ENCODE results near the gene ELOA2. TPM values are rescaled to one million over a fixed set of nuclear protein-coding genes. Genes with fewer than 3 reads are reported as not detected.

The ELOA2 gene
- total and polyA plus RNA-seq, 2 donors (not counting 1 experiment from before 2014, with no cell fraction given): not detected

- Histone ChIP-seq H2AFZ (ENCODE audit: low read length) (no peak overlapping the region), H3K27me3 (ENCODE audit: control insufficient read depth, insufficient read depth, low read length) (no peaks in the 10 kb centered on the region), H3K27ac (ENCODE audit: insufficient read depth, low read length) (no peak overlapping the region), H3K4me3 (replicated peaks in 1 of 4; ENCODE audit: control extremely low read depth in 1 of 4, insufficient read depth in 1 of 4, low read depth in 3 of 4, low read length in 4 of 4) (no peak overlapping the region), H3K9me3 (ENCODE audit: control insufficient read depth, insufficient read depth, low read depth, low read length) (no peaks in the 10 kb centered on the region), H3K36me3 (ENCODE audit: control insufficient read depth, insufficient read depth, low read length) (no peaks in the 10 kb centered on the region), H3K79me2 (ENCODE audit: control insufficient read depth, insufficient read depth, low read length) (no peaks in the 10 kb centered on the region), H3K9ac (ENCODE audit: insufficient read depth, low read length) (no peak overlapping the region), H3K4me2 (ENCODE audit: extremely low read depth, insufficient read depth, low read length) (no peak overlapping the region), H4K20me1 (ENCODE audit: control insufficient read depth, extremely low read depth, insufficient read depth, low read length) (no peaks in the 10 kb centered on the region), H3K4me1 (ENCODE audit: control insufficient read depth, extremely low read depth, insufficient read depth, low read length) (no peaks in the 10 kb centered on the region)
- peak; percentile 44 to 67 for DNase-seq (ENCODE audit: low read depth in 2 of 2)
- TF ChIP-seq EZH2 (IDR thresholded peaks at IDR 0.05; ENCODE audit: low read length, missing control alignments) (no peak), CTCF (conservative IDR thresholded peaks at IDR 0.05 in 1 of 2, IDR thresholded peaks at IDR 0.05 in 1 of 2; ENCODE audit: low read depth in 1 of 2, low read length in 2 of 2) (peak; percentile 74)
These were observed 15.0 kb upstream of the ELOA2 start for GRCh38 chr18:47050468-47050867.

GRCh38 chr18:47040982-47041381 lies 5.6 kb upstream of the ELOA2 start:
- Histone ChIP-seq H3K36me3 (ENCODE audit: control insufficient read depth, insufficient read depth, low read length) (no peaks in the 10 kb centered on the region), H3K4me1 (ENCODE audit: control insufficient read depth, extremely low read depth, insufficient read depth, low read length) (no peaks in the 10 kb centered on the region), H3K9ac (ENCODE audit: insufficient read depth, low read length) (no peak overlapping the region), H3K27me3 (ENCODE audit: control insufficient read depth, insufficient read depth, low read length) (no peaks in the 10 kb centered on the region), H4K20me1 (ENCODE audit: control insufficient read depth, extremely low read depth, insufficient read depth, low read length) (no peaks in the 10 kb centered on the region), H3K79me2 (ENCODE audit: control insufficient read depth, insufficient read depth, low read length) (no peaks in the 10 kb centered on the region), H3K4me3 (replicated peaks in 1 of 4; ENCODE audit: control extremely low read depth in 1 of 4, insufficient read depth in 1 of 4, low read depth in 3 of 4, low read length in 4 of 4) (no peak overlapping the region), H3K4me2 (ENCODE audit: extremely low read depth, insufficient read depth, low read length) (no peak overlapping the region), H3K27ac (ENCODE audit: insufficient read depth, low read length) (no peak overlapping the region), H2AFZ (ENCODE audit: low read length) (no peak overlapping the region), H3K9me3 (ENCODE audit: control insufficient read depth, insufficient read depth, low read depth, low read length) (no peaks in the 10 kb centered on the region)
- TF ChIP-seq CTCF (conservative IDR thresholded peaks at IDR 0.05 in 1 of 2, IDR thresholded peaks at IDR 0.05 in 1 of 2; ENCODE audit: low read depth in 1 of 2, low read length in 2 of 2) (no peak), EZH2 (IDR thresholded peaks at IDR 0.05; ENCODE audit: low read length, missing control alignments) (no peak)
- no peak for DNase-seq (ENCODE audit: low read depth in 2 of 2)

- H3K9me3 ChIP-seq (ENCODE audit: control insufficient read depth, insufficient read depth, low read depth, low read length): no peaks in the 10 kb centered on the region
- H3K4me3 ChIP-seq (replicated peaks in 1 of 4; ENCODE audit: control extremely low read depth in 1 of 4, insufficient read depth in 1 of 4, low read depth in 3 of 4, low read length in 4 of 4): no peak overlapping the region
- H2AFZ ChIP-seq (ENCODE audit: low read length): no peak overlapping the region
- no peak overlapping the region for H3K9ac ChIP-seq (ENCODE audit: insufficient read depth, low read length)
- H3K27me3 ChIP-seq (ENCODE audit: control insufficient read depth, insufficient read depth, low read length): no peaks in the 10 kb centered on the region
- no peak overlapping the region for H3K27ac ChIP-seq (ENCODE audit: insufficient read depth, low read length)
- H3K4me2 ChIP-seq (ENCODE audit: extremely low read depth, insufficient read depth, low read length): no peak overlapping the region
- no peaks in the 10 kb centered on the region for H3K4me1 ChIP-seq (ENCODE audit: control insufficient read depth, extremely low read depth, insufficient read depth, low read length)
- DNase-seq (ENCODE audit: low read depth in 2 of 2): no peak
- no peaks in the 10 kb centered on the region for H4K20me1 ChIP-seq (ENCODE audit: control insufficient read depth, extremely low read depth, insufficient read depth, low read length)
- TF ChIP-seq CTCF (conservative IDR thresholded peaks at IDR 0.05 in 1 of 2, IDR thresholded peaks at IDR 0.05 in 1 of 2; ENCODE audit: low read depth in 1 of 2, low read length in 2 of 2) (no peak), EZH2 (IDR thresholded peaks at IDR 0.05; ENCODE audit: low read length, missing control alignments) (no peak)
- no peaks in the 10 kb centered on the region for H3K36me3 ChIP-seq (ENCODE audit: control insufficient read depth, insufficient read depth, low read length)
- H3K79me2 ChIP-seq (ENCODE audit: control insufficient read depth, insufficient read depth, low read length): no peaks in the 10 kb centered on the region
These were observed 1.6 kb upstream of the ELOA2 start for GRCh38 chr18:47036927-47037578.
